Esophagus muscularis mucosa (tissue), 3 donors: Measurements from ENCODE around the gene PRKN.

Experiments used
- POLR2A ChIP-seq: fragments of 450-650 bp; IDR thresholded peaks from one replicate; pipeline ENCODE4 v1.6.1; 2017; ENCODE audit warnings: antibody characterized with exemption, moderate library complexity, mild to moderate bottlenecking, low read depth
- TF ChIP-seq, protein P1 (sequence below), 3 experiments: fragments of 200-600 bp in 2 of 3; fragments of 450-650 bp in 1 of 3; sonication (generic) in 2 of 3; IDR thresholded peaks; one replicate each; pipeline ENCODE4 v1.5.1; 2017 to 2019; ENCODE audit warnings: antibody characterized with exemption in 3 of 3, mild to moderate bottlenecking in 2 of 3, moderate library complexity in 1 of 3

DNA sequence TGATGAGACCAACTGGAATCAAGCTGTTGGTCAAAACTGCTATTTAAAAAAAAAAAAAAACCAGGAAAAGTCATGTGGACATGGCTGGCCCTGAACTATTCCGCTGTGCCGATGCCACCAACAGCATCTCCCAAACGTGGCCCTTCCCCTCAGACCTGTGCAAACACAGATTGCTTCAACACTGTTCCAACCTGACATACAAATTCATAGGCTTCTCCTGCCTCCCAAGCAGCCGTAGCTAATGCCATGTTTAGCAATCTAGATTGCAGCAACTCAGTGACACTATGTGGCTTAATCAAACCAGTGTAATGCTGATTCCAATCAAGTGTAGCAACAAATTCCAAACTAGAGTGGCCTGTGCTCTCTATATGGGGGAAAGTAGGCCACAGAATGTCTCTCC is 16.2 kb downstream of the PRKN start:
- TF ChIP-seq, protein P1, sequence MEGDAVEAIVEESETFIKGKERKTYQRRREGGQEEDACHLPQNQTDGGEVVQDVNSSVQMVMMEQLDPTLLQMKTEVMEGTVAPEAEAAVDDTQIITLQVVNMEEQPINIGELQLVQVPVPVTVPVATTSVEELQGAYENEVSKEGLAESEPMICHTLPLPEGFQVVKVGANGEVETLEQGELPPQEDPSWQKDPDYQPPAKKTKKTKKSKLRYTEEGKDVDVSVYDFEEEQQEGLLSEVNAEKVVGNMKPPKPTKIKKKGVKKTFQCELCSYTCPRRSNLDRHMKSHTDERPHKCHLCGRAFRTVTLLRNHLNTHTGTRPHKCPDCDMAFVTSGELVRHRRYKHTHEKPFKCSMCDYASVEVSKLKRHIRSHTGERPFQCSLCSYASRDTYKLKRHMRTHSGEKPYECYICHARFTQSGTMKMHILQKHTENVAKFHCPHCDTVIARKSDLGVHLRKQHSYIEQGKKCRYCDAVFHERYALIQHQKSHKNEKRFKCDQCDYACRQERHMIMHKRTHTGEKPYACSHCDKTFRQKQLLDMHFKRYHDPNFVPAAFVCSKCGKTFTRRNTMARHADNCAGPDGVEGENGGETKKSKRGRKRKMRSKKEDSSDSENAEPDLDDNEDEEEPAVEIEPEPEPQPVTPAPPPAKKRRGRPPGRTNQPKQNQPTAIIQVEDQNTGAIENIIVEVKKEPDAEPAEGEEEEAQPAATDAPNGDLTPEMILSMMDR (IDR thresholded peaks at IDR 0.05): no peak
- no peak for TF ChIP-seq POLR2A
